AG20443 (cell line): ENCODE data around the gene ANO7.
"Not testable (repeated sequence)": the region's sequence is repeated elsewhere in the genome, so short reads cannot be mapped to it uniquely, and the experiment has no call there.

ENCODE experiments used
- DNase-seq: peaks from one replicate; pipeline ENCODE4 v3.0.0; 2012; ENCODE audit warnings: low spot score, mixed read lengths

ANO7 gene

GRCh38 chr2:241193271-241193670 lies 4.8 kb downstream of the ANO7 start:
- no peak for DNase-seq

GRCh38 chr2:241194811-241195210 lies 6.3 kb downstream of the ANO7 start:
- no peak for DNase-seq

GRCh38 chr2:241195506-241196130 lies 7.1 kb downstream of the ANO7 start:
- DNase-seq = no peak

- not testable (repeated sequence) for DNase-seq
These were observed 8.8 kb downstream of the ANO7 start for GRCh38 chr2:241197246-241197645.

GRCh38 chr2:241197947-241198346 lies 9.5 kb downstream of the ANO7 start:
- DNase-seq = no peak

GRCh38 chr2:241198381-241199279 lies 10.2 kb downstream of the ANO7 start:
- no peak for DNase-seq

GRCh38 chr2:241199286-241199685 lies 10.8 kb downstream of the ANO7 start:
- no peak for DNase-seq

GRCh38 chr2:241199897-241200821 lies 11.7 kb downstream of the ANO7 start:
- no peak for DNase-seq

- no peak for DNase-seq
These were observed 12.4 kb downstream of the ANO7 start for GRCh38 chr2:241200822-241201395.

GRCh38 chr2:241201445-241202267 lies 13.2 kb downstream of the ANO7 start:
- no peak for DNase-seq

- no peak for DNase-seq
These were observed 13.8 kb downstream of the ANO7 start for GRCh38 chr2:241202268-241202585.

- DNase-seq = no peak
These were observed 14.2 kb downstream of the ANO7 start for GRCh38 chr2:241202681-241203080.

- DNase-seq = no peak
These were observed 14.9 kb downstream of the ANO7 start for GRCh38 chr2:241203218-241204009.

GRCh38 chr2:241204010-241204384 lies 15.5 kb downstream of the ANO7 start:
- no peak for DNase-seq

- DNase-seq = no peak
These were observed 16.0 kb downstream of the ANO7 start for GRCh38 chr2:241204490-241204889.

- DNase-seq = no peak
These were observed 16.6 kb downstream of the ANO7 start for GRCh38 chr2:241205086-241205485.

GRCh38 chr2:241207151-241207550 lies 18.7 kb downstream of the ANO7 start:
- no peak for DNase-seq

GRCh38 chr2:241207641-241208040 lies 19.2 kb downstream of the ANO7 start:
- no peak for DNase-seq

- DNase-seq = no peak
These were observed 19.6 kb downstream of the ANO7 start for GRCh38 chr2:241208058-241208457.

GRCh38 chr2:241209271-241209670 lies 20.8 kb downstream of the ANO7 start:
- no peak for DNase-seq

- no peak for DNase-seq
These were observed 22.8 kb downstream of the ANO7 start for GRCh38 chr2:241211276-241211675.
